Measurements from ENCODE around the gene TMEM132D. TPM values are rescaled to one million over a fixed set of nuclear protein-coding genes. Genes with fewer than 3 reads are reported as not detected.

The TMEM132D gene
- polyA plus RNA-seq, 4 donors: 0.90 to 2.1 (median 1.4) TPM

- no peak for DNase-seq (ENCODE audit: low read depth in 4 of 4, low spot score in 3 of 4)
These were observed 296.5 kb downstream of the TMEM132D start for GRCh38 chr12:129607301-129607700.

- DNase-seq (ENCODE audit: low read depth in 4 of 4, low spot score in 3 of 4): no peak
These were observed 297.6 kb downstream of the TMEM132D start for GRCh38 chr12:129606239-129606638.

- no peak for DNase-seq (ENCODE audit: low read depth in 4 of 4, low spot score in 3 of 4)
These were observed 298.2 kb downstream of the TMEM132D start for GRCh38 chr12:129605666-129606065.

- no peak for DNase-seq (ENCODE audit: low read depth in 4 of 4, low spot score in 3 of 4)
These were observed 299.3 kb downstream of the TMEM132D start for GRCh38 chr12:129604506-129604905.

- no peak for DNase-seq (ENCODE audit: low read depth in 4 of 4, low spot score in 3 of 4)
These were observed 304.4 kb downstream of the TMEM132D start for GRCh38 chr12:129599406-129599805.

- no peak for DNase-seq (ENCODE audit: low read depth in 4 of 4, low spot score in 3 of 4)
These were observed 309.7 kb downstream of the TMEM132D start for GRCh38 chr12:129594098-129594497.

- DNase-seq (ENCODE audit: low read depth in 4 of 4, low spot score in 3 of 4): no peak
These were observed 311.4 kb downstream of the TMEM132D start for GRCh38 chr12:129592449-129592848.

GRCh38 chr12:129589503-129589902, 314.3 kb downstream of the TMEM132D start:
- DNase-seq (ENCODE audit: low read depth in 4 of 4, low spot score in 3 of 4): no peak

- DNase-seq (ENCODE audit: low read depth in 4 of 4, low spot score in 3 of 4): no peak
These were observed 315.7 kb downstream of the TMEM132D start for GRCh38 chr12:129588142-129588541.

GRCh38 chr12:129585296-129585695, 318.5 kb downstream of the TMEM132D start:
- no peak for DNase-seq (ENCODE audit: low read depth in 4 of 4, low spot score in 3 of 4)

- no peak for DNase-seq (ENCODE audit: low read depth in 4 of 4, low spot score in 3 of 4)
These were observed 323.9 kb downstream of the TMEM132D start for GRCh38 chr12:129579879-129580278.

GRCh38 chr12:129571901-129572494, 331.8 kb downstream of the TMEM132D start:
- no peak for DNase-seq (ENCODE audit: low read depth in 4 of 4, low spot score in 3 of 4)

GRCh38 chr12:129570796-129571400, 332.9 kb downstream of the TMEM132D start:
- DNase-seq (ENCODE audit: low read depth in 4 of 4, low spot score in 3 of 4): no peak

GRCh38 chr12:129566800-129567199, 337.0 kb downstream of the TMEM132D start:
- no peak for DNase-seq (ENCODE audit: low read depth in 4 of 4, low spot score in 3 of 4)

GRCh38 chr12:129564768-129565167, 339.1 kb downstream of the TMEM132D start:
- no peak for DNase-seq (ENCODE audit: low read depth in 4 of 4, low spot score in 3 of 4)

GRCh38 chr12:129563266-129563665, 340.6 kb downstream of the TMEM132D start:
- DNase-seq (ENCODE audit: low read depth in 4 of 4, low spot score in 3 of 4): no peak

- no peak for DNase-seq (ENCODE audit: low read depth in 4 of 4, low spot score in 3 of 4)
These were observed 342.5 kb downstream of the TMEM132D start for GRCh38 chr12:129561304-129561703.

GRCh38 chr12:129559776-129560175, 344.0 kb downstream of the TMEM132D start:
- no peak for DNase-seq (ENCODE audit: low read depth in 4 of 4, low spot score in 3 of 4)

- no peak for DNase-seq (ENCODE audit: low read depth in 4 of 4, low spot score in 3 of 4)
These were observed 345.8 kb downstream of the TMEM132D start for GRCh38 chr12:129558036-129558435.

- DNase-seq (ENCODE audit: low read depth in 4 of 4, low spot score in 3 of 4): no peak
These were observed 347.7 kb downstream of the TMEM132D start for GRCh38 chr12:129556082-129556481.

GRCh38 chr12:129552996-129553750, 350.7 kb downstream of the TMEM132D start:
- DNase-seq (ENCODE audit: low read depth in 4 of 4, low spot score in 3 of 4): no peak

GRCh38 chr12:129551441-129551840, 352.4 kb downstream of the TMEM132D start:
- no peak for DNase-seq (ENCODE audit: low read depth in 4 of 4, low spot score in 3 of 4)
